Adipose tissue (tissue), 3 donors: Measurements from ENCODE around the gene XYLT1. TPM values are rescaled to one million over a fixed set of nuclear protein-coding genes. Genes with fewer than 3 reads are reported as not detected.

Source experiments
- H3K27ac ChIP-seq: one replicate; pipeline ENCODE4 v1.5.1; 2013; ENCODE audit warnings: low read depth, low read length
- WGBS, 3 donors: extraction: QIAGEN DNeasy Blood & Tissue Kit; methylation state at CpG; one replicate each; pipeline ENCODE4 v1.1.7; 2013; 5-methylcytosine and 5-hydroxymethylcytosine counted together
- polyA plus RNA-seq, 3 donors: library from polyadenylated mRNA; stranded (reverse); fragments of 200-250 nt; gene quantifications; one replicate each; pipeline ENCODE4 v1.2.3, GENCODE V29; 2013
- donor health status: healthy with polysubstance abuse.
- donor health status: Bipolar disorder and iron deficiency.
- donor health status: healthy.

The XYLT1 gene
- polyA plus RNA-seq, 3 donors: 2.4 to 10.1 (median 5.7) TPM

DNA sequence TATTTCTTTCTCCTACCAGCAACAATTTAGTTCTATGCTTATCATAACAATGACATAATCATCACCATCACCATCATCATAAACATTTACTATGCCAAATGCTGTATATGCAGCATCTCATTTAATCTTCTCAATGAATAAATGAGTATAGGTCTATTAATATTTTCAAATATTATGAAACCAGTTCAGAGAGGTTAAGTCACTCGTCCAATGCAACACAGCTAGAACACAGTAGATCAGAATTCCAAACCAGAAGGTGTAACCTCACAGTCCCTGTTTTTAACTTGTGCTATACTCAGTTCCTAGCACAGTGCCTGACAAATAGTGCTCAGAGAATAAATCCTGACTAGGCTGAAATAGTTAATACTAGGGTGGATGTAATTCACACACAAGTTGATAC is 314.8 kb downstream of the XYLT1 start:
- WGBS, 3 donors: 94 to 100% (median 95%) methylated on average over 1 of the region's 1 CpG
- H3K27ac ChIP-seq: no peak overlapping the region

DNA sequence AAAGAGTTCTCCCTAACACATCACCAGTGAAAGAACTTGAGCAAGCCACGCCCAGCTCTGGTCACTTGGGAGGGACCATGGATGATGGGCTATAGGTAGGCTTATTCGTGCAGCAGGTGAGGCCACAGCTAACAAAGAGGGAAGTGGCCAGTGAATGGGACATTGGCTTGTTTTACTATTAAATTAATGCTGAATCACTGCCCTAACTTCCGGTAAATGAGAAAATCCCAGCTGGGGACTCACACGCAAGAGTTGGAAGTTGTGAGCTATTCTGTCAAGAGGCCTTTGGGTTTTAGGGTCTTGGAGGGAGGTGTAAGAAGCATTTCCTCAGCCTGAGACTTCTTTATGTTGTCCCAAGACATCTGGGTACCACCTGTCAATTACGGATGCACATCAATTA is 315.3 kb downstream of the XYLT1 start:
- no peak overlapping the region for H3K27ac ChIP-seq
- WGBS, 3 donors: 76 to 94% (median 77%) methylated on average over 5 of the region's 5 CpGs

DNA sequence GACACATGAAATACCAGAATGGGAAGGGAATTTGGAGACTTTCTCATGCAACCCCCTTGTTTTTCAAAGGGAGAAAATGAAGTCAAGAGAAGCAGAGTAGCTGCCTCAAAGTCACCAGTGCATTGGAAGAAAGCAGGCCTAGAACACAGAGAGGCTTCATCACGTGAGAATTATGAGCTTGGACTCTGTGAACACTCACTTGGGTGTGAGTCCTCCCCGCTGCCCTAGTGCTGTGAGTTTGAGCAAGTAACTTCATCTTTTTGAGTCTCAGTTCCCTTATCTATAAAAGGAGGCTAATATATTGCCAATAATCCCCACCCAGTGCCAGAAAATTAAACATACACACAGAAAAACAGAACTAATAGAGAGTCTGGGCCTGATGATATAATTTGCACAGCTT is 315.8 kb downstream of the XYLT1 start:
- no peak overlapping the region for H3K27ac ChIP-seq
- 80 to 94% (median 81%) methylated on average over 2 of the region's 2 CpGs for WGBS, 3 donors

DNA sequence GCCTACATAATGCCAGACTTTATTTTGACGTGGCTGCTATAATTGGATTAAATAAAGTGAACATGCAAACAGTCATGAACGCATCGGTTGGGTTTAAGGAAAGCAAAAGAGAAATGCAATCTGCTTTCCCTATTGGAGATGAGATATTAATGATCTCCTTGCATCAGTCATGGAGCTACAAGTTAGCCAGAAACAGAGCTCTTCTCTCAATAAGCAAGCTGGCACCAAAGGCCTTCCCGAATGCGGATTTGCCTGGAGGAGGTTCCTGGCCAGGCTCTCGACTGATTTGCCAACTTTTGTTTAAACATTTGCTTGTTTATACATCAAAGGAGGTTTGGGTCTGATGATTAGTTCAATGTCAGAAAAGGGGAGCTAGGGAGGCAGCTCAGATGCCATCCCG is 318.4 kb downstream of the XYLT1 start:
- H3K27ac ChIP-seq: no peak overlapping the region
- WGBS, 3 donors: 77 to 90% (median 87%) methylated on average over 7 of the region's 7 CpGs

GRCh38 chr16:17151335-17151734 is 319.4 kb downstream of the XYLT1 start:
- no peak overlapping the region for H3K27ac ChIP-seq
- 90 to 98% (median 96%) methylated on average over 5 of the region's 5 CpGs for WGBS, 3 donors

- no peak overlapping the region for H3K27ac ChIP-seq
- 89 to 92% (median 90%) methylated on average over 7 of the region's 7 CpGs for whole genome bisulfite sequencing, 3 donors
Measured at GRCh38 chr16:17149904-17150483, 320.8 kb downstream of the XYLT1 start.

DNA sequence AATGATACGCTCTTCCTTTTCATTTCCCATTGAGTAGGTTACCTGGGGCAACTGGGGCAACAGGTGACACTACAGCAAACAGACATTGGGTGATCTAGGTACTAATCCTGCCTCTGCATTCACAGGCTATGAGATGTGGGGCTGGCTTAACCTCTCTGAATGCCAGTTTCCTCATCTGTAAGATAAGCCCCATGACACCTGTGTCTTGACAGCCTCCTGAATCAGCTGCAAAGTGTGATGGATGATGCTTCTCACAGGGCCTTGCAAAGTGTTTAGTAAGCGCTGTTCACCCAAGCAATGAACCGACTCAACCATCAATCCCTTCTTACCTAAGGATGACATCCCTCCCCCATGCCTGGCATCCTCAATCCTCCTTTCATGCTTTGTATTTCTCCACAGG is 322.8 kb downstream of the XYLT1 start:
- 85 to 91% (median 91%) methylated on average over 3 of the region's 3 CpGs for WGBS, 3 donors
- H3K27ac ChIP-seq: no peak overlapping the region

DNA sequence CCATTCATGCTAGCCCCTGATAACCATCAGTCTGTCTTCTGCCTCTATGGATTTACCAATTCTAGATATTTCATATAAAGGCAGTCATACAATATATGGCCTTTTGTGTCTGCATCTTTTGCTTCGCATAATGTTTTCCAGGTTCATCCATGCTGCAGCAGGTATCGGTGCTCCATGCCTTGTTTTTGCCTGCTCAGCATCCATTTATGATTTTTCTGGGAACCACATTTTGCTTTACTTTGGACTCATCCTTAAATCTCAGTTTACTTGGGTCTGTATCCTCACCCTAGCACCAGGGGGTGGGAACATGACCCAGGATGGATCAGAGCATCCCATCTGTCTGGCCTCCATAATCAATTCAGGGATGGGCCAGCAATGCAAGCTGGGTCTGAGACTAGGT is 325.7 kb downstream of the XYLT1 start:
- WGBS, 3 donors: 97 to 100% (median 98%) methylated on average over 2 of the region's 2 CpGs
- H3K27ac ChIP-seq: no peak overlapping the region

- WGBS, 3 donors: 90 to 91% (median 91%) methylated on average over 4 of the region's 4 CpGs
- no peak overlapping the region for H3K27ac ChIP-seq
Measured at GRCh38 chr16:17144431-17144830, 326.3 kb downstream of the XYLT1 start.

GRCh38 chr16:17143546-17144419 is 327.0 kb downstream of the XYLT1 start:
- 87 to 90% (median 89%) methylated on average over 8 of the region's 8 CpGs for WGBS, 3 donors
- no peak overlapping the region for H3K27ac ChIP-seq

DNA sequence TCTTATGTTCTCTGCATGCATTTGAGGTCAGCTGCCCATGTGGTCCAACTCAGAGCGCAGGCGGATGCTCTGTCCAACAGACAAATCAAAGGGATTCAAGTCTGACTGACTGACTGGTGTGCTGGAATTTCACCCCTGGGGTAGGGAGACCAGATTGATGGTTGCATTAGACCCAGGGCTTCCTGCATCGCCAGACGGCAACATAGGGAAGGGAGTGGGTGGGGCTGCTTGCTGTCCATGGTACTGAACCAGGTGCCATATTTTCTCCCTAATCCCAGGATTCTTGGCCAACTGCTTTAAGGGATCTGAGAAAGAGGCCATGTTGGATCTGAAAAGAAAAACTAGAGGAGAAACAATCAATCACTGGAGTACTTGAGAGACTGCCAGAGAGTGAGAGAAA is 332.0 kb downstream of the XYLT1 start:
- no peak overlapping the region for H3K27ac ChIP-seq
- WGBS, 3 donors: 65 to 81% (median 74%) methylated on average over 4 of the region's 4 CpGs

DNA sequence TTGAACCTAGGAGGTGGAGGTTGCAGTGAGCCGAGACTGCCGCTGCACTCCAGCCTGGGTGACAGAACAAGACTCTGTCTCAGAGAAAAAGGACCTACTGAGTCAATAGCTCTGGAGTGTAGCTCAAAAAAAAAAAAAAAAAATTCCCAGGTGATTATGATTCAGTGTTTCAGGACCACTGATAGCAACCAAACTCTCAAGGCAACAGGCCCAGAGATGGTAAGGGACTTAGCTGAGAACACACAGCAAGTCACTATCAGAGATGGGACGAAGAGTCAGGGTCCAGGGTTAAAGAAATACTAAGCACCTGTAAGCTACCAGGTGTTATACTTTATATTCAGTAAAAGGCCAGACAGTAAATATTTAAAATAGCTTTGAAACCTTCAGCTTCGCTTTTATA is 335.3 kb downstream of the XYLT1 start:
- H3K27ac ChIP-seq: no peak overlapping the region
- 81 to 97% (median 90%) methylated on average over 4 of the region's 4 CpGs for WGBS, 3 donors

DNA sequence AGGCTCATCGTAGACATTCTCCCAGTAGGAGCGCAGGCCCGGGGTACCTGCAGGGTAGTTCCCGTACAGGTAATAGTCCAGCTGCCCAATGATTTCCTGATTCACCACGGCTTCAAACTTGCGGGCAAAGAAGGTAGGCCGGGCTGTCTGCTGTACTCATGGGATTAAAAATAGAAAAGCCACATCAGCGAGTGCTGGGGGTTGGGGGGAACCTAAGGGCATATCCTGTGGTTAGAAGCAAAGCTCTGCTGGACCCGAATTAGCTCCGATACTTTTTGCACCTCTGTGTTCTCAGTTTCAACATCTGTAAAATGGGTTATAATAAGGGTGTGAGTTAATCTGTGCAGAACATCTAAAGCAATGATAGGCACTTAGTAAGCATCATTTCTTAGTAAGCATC is 336.2 kb downstream of the XYLT1 start:
- WGBS, 3 donors: 83 to 91% (median 88%) methylated on average over 10 of the region's 10 CpGs
- H3K27ac ChIP-seq: no peak overlapping the region

- 96 to 99% (median 96%) methylated on average over 5 of the region's 5 CpGs for WGBS, 3 donors
Measured at GRCh38 chr16:17133851-17134250, 336.9 kb downstream of the XYLT1 start.

GRCh38 chr16:17131351-17131750 is 339.4 kb downstream of the XYLT1 start:
- WGBS, 3 donors: 91 to 97% (median 92%) methylated on average over 6 of the region's 6 CpGs
- no peak overlapping the region for H3K27ac ChIP-seq

More at GRCh38 chr16:17133851-17134250, 336.9 kb downstream of the XYLT1 start:
- no peak overlapping the region for H3K27ac ChIP-seq

DNA sequence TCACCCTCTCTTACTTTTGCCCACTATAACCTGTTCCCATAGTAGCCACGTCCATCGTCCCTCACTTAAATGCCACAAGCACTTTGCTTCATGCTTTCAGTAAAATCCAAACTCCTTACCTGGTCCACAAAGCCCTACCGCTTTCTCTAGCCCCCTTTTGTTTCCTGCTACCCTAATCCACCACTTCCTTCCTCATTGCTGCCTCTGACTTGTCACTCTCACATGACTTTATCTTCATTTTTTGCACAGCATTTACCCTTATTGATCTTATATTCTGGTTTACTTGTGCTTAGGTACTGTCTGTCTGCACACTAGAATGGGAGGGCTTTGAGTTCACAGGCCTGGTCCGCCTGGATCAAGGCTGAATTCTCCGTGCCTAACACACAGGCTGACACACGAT is 340.0 kb downstream of the XYLT1 start:
- 79 to 82% (median 81%) methylated on average over 6 of the region's 6 CpGs for whole genome bisulfite sequencing, 3 donors
- no peak overlapping the region for H3K27ac ChIP-seq

- no peak overlapping the region for H3K27ac ChIP-seq
- 94 to 97% (median 94%) methylated on average over 5 of the region's 5 CpGs for WGBS, 3 donors
Measured at GRCh38 chr16:17129971-17130370, 340.8 kb downstream of the XYLT1 start.

GRCh38 chr16:17128791-17129190 is 342.0 kb downstream of the XYLT1 start:
- no peak overlapping the region for H3K27ac ChIP-seq
- WGBS, 3 donors: 88 to 90% (median 89%) methylated on average over 6 of the region's 6 CpGs

DNA sequence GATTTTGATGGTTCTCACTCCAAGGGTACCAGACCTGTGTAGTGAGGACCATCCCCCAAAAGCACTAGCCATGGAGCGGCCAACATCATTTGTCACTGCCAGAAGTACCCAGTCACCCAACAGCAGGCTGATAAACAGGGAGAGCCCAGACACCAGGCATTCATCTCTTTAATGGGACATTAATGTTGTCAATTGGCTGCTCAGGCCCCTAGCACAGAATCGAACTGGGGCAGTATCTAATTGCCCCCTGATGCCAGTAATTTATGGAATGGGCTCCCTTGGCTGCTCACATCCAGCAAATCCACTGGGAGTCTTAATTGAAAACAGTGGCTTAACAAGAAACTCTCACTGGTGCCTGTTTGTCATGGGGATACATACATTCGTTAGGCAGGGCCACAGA is 344.6 kb downstream of the XYLT1 start:
- 61 to 64% (median 63%) methylated on average over 3 of the region's 3 CpGs for WGBS, 3 donors

GRCh38 chr16:17125671-17126070 is 345.1 kb downstream of the XYLT1 start:
- H3K27ac ChIP-seq: no peak overlapping the region

More for the DNA sequence above, 344.6 kb downstream of the XYLT1 start:
- H3K27ac ChIP-seq: no peak overlapping the region
